Measurements from ENCODE around the gene SOX8.

SOX8 gene

GRCh38 chr16:977081-977701 lies 4.4 kb upstream of the SOX8 start:
- no peak for DNase-seq

DNA sequence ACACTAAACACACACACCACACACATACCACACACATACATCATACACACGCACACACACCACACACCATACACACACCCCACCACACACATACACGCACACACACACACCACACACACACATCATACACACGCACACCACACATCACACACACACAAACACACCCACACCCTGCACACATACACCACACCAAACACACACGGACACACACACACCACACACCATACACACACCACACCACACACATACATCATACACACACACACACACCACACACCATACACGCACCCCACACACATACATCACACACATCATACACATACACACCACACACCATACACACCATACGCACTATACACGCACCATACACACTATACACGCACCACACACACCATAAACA lies 3.7 kb upstream of the SOX8 start:
- Histone ChIP-seq H3K4me1 (ENCODE audit: control insufficient read depth, insufficient read depth, low read length, poor library complexity, severe bottlenecking) (peaks cover 28% of the 10 kb centered on the region), H3K4me3 (ENCODE audit: insufficient read depth, low read depth, low read length, poor library complexity, severe bottlenecking) (no peak overlapping the region), H3K27ac (ENCODE audit: insufficient read depth, low read length, poor library complexity, severe bottlenecking) (no peak overlapping the region), H3K27me3 (replicated peaks; ENCODE audit: control insufficient read depth, insufficient read depth, low read length, poor library complexity, severe bottlenecking) (no peaks in the 10 kb centered on the region), H3K9me3 (ENCODE audit: control insufficient read depth, low read length) (no peaks in the 10 kb centered on the region), H3K36me3 (ENCODE audit: control insufficient read depth, insufficient read depth, low read length) (no peaks in the 10 kb centered on the region)
- no peak for DNase-seq

More at GRCh38 chr16:977081-977701, 4.4 kb upstream of the SOX8 start:
- H3K4me3 ChIP-seq (ENCODE audit: insufficient read depth, low read depth, low read length, poor library complexity, severe bottlenecking), result no peak overlapping the region
- H3K9me3 ChIP-seq (ENCODE audit: control insufficient read depth, low read length), result no peaks in the 10 kb centered on the region
- no peaks in the 10 kb centered on the region for H3K36me3 ChIP-seq (ENCODE audit: control insufficient read depth, insufficient read depth, low read length)
- no peak overlapping the region for H3K27ac ChIP-seq (ENCODE audit: insufficient read depth, low read length, poor library complexity, severe bottlenecking)
- H3K4me1 ChIP-seq (ENCODE audit: control insufficient read depth, insufficient read depth, low read length, poor library complexity, severe bottlenecking), result peaks cover 22% of the 10 kb centered on the region
- H3K27me3 ChIP-seq (replicated peaks; ENCODE audit: control insufficient read depth, insufficient read depth, low read length, poor library complexity, severe bottlenecking), result no peaks in the 10 kb centered on the region

- no peak for DNase-seq
- H3K9me3 ChIP-seq (ENCODE audit: control insufficient read depth, low read length), result no peaks in the 10 kb centered on the region
- no peak overlapping the region for H3K27ac ChIP-seq (ENCODE audit: insufficient read depth, low read length, poor library complexity, severe bottlenecking)
- H3K4me3 ChIP-seq (ENCODE audit: insufficient read depth, low read depth, low read length, poor library complexity, severe bottlenecking), result no peak overlapping the region
- H3K36me3 ChIP-seq (ENCODE audit: control insufficient read depth, insufficient read depth, low read length), result no peaks in the 10 kb centered on the region
- H3K4me1 ChIP-seq (ENCODE audit: control insufficient read depth, insufficient read depth, low read length, poor library complexity, severe bottlenecking), result peaks cover 28% of the 10 kb centered on the region
- H3K27me3 ChIP-seq (replicated peaks; ENCODE audit: control insufficient read depth, insufficient read depth, low read length, poor library complexity, severe bottlenecking), result no peaks in the 10 kb centered on the region
Observed at GRCh38 chr16:978403-978802, 3.2 kb upstream of the SOX8 start.

DNA sequence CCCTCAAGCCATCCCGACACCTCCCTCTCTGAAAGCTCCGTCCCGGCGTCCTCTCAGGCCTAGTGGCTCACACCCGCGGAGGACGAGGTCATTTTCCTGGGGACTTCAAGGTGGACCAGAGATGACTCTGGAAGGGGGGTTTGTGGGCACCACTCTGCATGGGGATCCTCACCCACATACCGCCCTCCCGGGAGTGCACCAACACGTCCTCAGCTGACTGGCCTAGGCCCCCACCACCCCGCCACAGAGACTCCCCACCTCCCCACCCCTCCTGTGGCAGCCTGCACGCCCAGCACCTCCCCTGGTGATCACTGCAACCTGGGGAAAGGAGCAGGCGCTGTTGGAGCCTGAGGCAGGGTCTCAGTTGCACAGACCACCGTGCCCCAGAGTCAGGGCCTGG lies 2.4 kb upstream of the SOX8 start:
- H3K36me3 ChIP-seq (ENCODE audit: control insufficient read depth, insufficient read depth, low read length), result no peaks in the 10 kb centered on the region
- H3K4me1 ChIP-seq (ENCODE audit: control insufficient read depth, insufficient read depth, low read length, poor library complexity, severe bottlenecking), result peaks cover 28% of the 10 kb centered on the region
- no peaks in the 10 kb centered on the region for H3K9me3 ChIP-seq (ENCODE audit: control insufficient read depth, low read length)
- DNase-seq, result no peak
- H3K4me3 ChIP-seq (ENCODE audit: insufficient read depth, low read depth, low read length, poor library complexity, severe bottlenecking), result no peak overlapping the region
- H3K27ac ChIP-seq (ENCODE audit: insufficient read depth, low read length, poor library complexity, severe bottlenecking), result no peak overlapping the region
- H3K27me3 ChIP-seq (replicated peaks; ENCODE audit: control insufficient read depth, insufficient read depth, low read length, poor library complexity, severe bottlenecking), result no peaks in the 10 kb centered on the region

GRCh38 chr16:979859-980594 lies 1.5 kb upstream of the SOX8 start:
- Histone ChIP-seq H3K27ac (ENCODE audit: insufficient read depth, low read length, poor library complexity, severe bottlenecking) (no peak overlapping the region), H3K27me3 (replicated peaks; ENCODE audit: control insufficient read depth, insufficient read depth, low read length, poor library complexity, severe bottlenecking) (no peaks in the 10 kb centered on the region), H3K9me3 (ENCODE audit: control insufficient read depth, low read length) (no peaks in the 10 kb centered on the region), H3K4me1 (ENCODE audit: control insufficient read depth, insufficient read depth, low read length, poor library complexity, severe bottlenecking) (peaks cover 28% of the 10 kb centered on the region), H3K36me3 (ENCODE audit: control insufficient read depth, insufficient read depth, low read length) (no peaks in the 10 kb centered on the region), H3K4me3 (ENCODE audit: insufficient read depth, low read depth, low read length, poor library complexity, severe bottlenecking) (peak overlapping the region; percentile 55)
- no peak for DNase-seq

GRCh38 chr16:980595-980854 lies 1.0 kb upstream of the SOX8 start:
- Histone ChIP-seq H3K9me3 (ENCODE audit: control insufficient read depth, low read length) (no peaks in the 10 kb centered on the region), H3K4me1 (ENCODE audit: control insufficient read depth, insufficient read depth, low read length, poor library complexity, severe bottlenecking) (peaks cover 28% of the 10 kb centered on the region), H3K36me3 (ENCODE audit: control insufficient read depth, insufficient read depth, low read length) (no peaks in the 10 kb centered on the region), H3K4me3 (ENCODE audit: insufficient read depth, low read depth, low read length, poor library complexity, severe bottlenecking) (peak overlapping the region; percentile 55), H3K27ac (ENCODE audit: insufficient read depth, low read length, poor library complexity, severe bottlenecking) (no peak overlapping the region), H3K27me3 (replicated peaks; ENCODE audit: control insufficient read depth, insufficient read depth, low read length, poor library complexity, severe bottlenecking) (no peaks in the 10 kb centered on the region)
- no peak for DNase-seq

DNA sequence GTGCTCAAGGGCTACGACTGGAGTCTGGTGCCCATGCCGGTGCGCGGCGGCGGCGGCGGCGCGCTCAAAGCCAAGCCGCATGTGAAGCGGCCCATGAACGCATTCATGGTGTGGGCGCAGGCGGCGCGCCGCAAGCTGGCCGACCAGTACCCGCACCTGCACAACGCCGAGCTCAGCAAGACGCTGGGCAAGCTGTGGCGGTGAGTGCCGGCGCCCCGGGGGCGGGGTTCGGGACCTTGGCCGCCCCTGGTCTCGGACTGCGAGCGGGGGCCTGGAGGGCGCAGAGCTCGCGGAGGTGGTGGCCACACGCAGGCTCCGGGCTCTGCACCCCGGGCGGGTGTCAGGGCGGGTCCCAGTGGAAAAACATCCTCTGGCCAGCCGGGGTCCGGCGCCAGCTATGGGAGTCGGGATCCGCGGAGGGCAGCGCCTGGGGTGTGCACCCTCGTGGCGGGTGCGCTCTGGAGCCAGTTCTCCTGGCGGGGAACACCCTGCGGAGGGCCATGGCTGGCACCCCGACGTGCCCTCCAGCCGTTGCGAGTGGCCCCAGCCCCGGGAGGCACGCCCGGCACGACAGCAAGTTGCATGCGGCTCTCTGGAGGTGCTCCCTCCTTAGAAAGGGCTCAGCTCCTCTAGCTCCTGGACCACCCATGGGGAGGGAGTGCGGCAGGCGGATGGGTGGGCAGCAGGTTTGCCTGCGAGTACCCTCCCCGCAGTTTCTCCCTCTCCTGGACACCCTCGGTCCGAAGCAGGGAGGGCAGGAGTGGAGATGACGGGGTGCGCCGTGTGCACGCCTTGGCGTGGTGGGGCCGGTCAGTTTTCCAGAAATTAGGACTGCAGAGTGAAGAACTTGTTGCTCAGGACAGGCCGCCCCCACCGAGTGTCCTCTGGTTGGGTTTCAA lies 824 bp downstream of the SOX8 start:
- no peaks in the 10 kb centered on the region for H3K36me3 ChIP-seq (ENCODE audit: control insufficient read depth, insufficient read depth, low read length)
- no peaks in the 10 kb centered on the region for H3K27me3 ChIP-seq (replicated peaks; ENCODE audit: control insufficient read depth, insufficient read depth, low read length, poor library complexity, severe bottlenecking)
- H3K4me1 ChIP-seq (ENCODE audit: control insufficient read depth, insufficient read depth, low read length, poor library complexity, severe bottlenecking), result peaks cover 22% of the 10 kb centered on the region
- DNase-seq, result no peak
- peak overlapping the region; percentile 52 for H3K4me3 ChIP-seq (ENCODE audit: insufficient read depth, low read depth, low read length, poor library complexity, severe bottlenecking)
- no peaks in the 10 kb centered on the region for H3K9me3 ChIP-seq (ENCODE audit: control insufficient read depth, low read length)
- no peak overlapping the region for H3K27ac ChIP-seq (ENCODE audit: insufficient read depth, low read length, poor library complexity, severe bottlenecking)

DNA sequence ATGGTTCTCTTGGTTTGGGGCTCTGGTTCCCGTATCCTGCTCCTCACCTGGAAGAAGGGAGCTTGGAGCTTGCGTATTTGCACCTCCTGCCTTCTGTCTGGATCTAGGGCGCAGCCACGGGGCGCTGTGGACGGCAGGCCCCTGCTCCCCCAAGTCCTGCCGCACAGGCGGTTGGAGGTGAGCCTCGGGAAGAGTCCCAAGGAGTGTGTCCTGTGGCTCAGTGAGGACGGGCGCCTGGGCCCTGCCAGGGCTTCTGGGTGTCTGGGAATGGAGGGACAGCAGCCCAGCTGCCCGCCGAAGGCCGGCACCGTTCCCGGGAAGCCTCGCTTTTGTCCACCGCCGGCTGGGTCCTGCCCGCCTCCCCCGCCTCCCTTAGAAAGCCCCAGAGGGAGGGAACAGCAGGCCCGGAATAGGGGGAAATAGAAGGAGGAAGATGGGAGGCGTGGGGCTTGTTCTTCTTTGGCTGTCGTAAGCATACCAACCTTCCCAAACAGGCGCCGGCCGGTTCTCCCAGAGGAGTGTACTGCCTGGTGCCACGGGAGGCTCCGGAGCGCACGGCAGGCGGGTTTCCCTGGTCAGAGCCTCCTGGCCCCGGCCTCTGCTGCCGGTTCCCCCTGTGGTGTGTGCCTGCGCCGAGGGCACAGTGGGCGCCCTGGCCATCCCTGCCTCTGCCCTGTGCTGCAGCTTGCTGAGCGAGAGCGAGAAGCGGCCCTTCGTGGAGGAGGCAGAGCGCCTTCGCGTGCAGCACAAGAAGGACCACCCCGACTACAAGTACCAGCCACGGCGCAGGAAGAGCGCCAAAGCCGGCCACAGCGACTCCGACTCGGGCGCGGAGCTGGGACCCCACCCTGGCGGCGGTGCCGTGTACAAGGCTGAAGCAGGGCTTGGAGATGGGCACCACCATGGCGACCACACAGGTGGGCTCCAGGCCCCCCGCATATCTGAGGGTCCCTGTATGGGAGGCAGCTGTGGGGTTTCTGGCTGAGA lies 1.8 kb downstream of the SOX8 start:
- H3K4me1 ChIP-seq (ENCODE audit: control insufficient read depth, insufficient read depth, low read length, poor library complexity, severe bottlenecking), result peaks cover 22% of the 10 kb centered on the region
- no peaks in the 10 kb centered on the region for H3K27me3 ChIP-seq (replicated peaks; ENCODE audit: control insufficient read depth, insufficient read depth, low read length, poor library complexity, severe bottlenecking)

DNA sequence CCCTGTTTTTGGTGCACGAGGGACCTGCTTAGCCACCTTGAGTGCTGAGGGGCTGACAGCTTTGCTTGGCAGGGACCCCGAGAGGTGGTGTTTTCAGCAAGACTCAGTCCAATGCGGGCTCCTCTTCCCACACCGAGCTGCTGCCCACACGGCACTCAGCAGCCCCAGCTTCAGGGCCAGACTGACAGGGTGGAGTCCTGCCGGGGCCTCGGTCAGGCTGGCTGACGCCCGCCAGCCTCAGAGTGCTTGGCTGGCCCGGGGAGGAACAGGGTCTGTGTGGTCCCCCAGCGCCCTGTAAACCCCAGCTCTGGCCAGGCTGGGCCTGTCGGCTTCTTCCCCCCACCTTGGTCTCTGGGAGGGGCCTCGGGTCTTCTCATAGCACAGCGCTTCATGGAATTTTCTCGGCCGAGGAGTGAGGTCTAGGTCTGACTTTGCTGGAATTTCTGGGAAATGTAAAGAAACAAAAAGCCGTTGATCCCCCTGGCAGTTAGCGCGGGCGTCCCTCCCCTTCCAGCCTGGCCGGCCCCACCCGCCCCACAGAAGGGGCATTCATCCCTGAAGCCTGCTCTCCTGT lies 2.6 kb downstream of the SOX8 start:
- H3K27me3 ChIP-seq (replicated peaks; ENCODE audit: control insufficient read depth, insufficient read depth, low read length, poor library complexity, severe bottlenecking), result no peaks in the 10 kb centered on the region
- no peaks in the 10 kb centered on the region for H3K36me3 ChIP-seq (ENCODE audit: control insufficient read depth, insufficient read depth, low read length)
- no peak overlapping the region for H3K4me3 ChIP-seq (ENCODE audit: insufficient read depth, low read depth, low read length, poor library complexity, severe bottlenecking)
- peaks cover 22% of the 10 kb centered on the region for H3K4me1 ChIP-seq (ENCODE audit: control insufficient read depth, insufficient read depth, low read length, poor library complexity, severe bottlenecking)
- no peaks in the 10 kb centered on the region for H3K9me3 ChIP-seq (ENCODE audit: control insufficient read depth, low read length)
- no peak for DNase-seq
- H3K27ac ChIP-seq (ENCODE audit: insufficient read depth, low read length, poor library complexity, severe bottlenecking), result no peak overlapping the region

More for the DNA sequence above, 1.8 kb downstream of the SOX8 start:
- no peak for DNase-seq
- no peak overlapping the region for H3K27ac ChIP-seq (ENCODE audit: insufficient read depth, low read length, poor library complexity, severe bottlenecking)
- H3K4me3 ChIP-seq (ENCODE audit: insufficient read depth, low read depth, low read length, poor library complexity, severe bottlenecking), result no peak overlapping the region
- H3K36me3 ChIP-seq (ENCODE audit: control insufficient read depth, insufficient read depth, low read length), result no peaks in the 10 kb centered on the region
- H3K9me3 ChIP-seq (ENCODE audit: control insufficient read depth, low read length), result no peaks in the 10 kb centered on the region
